ENCODE measurements around the gene NAIP. TPM values are rescaled to one million over a fixed set of nuclear protein-coding genes. Genes with fewer than 3 reads are reported as not detected.
"Not testable (repeated sequence)": the region's sequence is repeated elsewhere in the genome, so short reads cannot be mapped to it uniquely, and the experiment has no call there.

The NAIP gene
- total and polyA plus RNA-seq, 2 of the 4 experiments (the other 2 are of a cell fraction) = 1.3 to 2.2 TPM

- H4K8ac ChIP-seq (ENCODE audit: low read depth in 2 of 2, low read length in 2 of 2); H4K5ac ChIP-seq (ENCODE audit: low read depth, low read length); H3K27ac ChIP-seq (ENCODE audit: insufficient read depth, low read length); H3K79me1 ChIP-seq (ENCODE audit: low read depth in 1 of 2, low read length in 2 of 2); H2AK5ac ChIP-seq (ENCODE audit: low read depth, low read length); H2BK15ac ChIP-seq (ENCODE audit: low read depth, low read length); BruUV-seq (replicated peaks); intact Hi-C loops (cut with micrococcal nuclease); H4K20me1 ChIP-seq (ENCODE audit: insufficient read depth, low read length); H3K4me1 ChIP-seq (ENCODE audit: control insufficient read depth, insufficient read depth, low read length); ATAC-seq (ENCODE audit: low read depth); H3K4me3 ChIP-seq (ENCODE audit: insufficient read depth, low read depth, low read length); H3K23ac ChIP-seq (ENCODE audit: low read depth, low read length); H2AK9ac ChIP-seq (replicated peaks; ENCODE audit: low read depth, low read length, poor library complexity); H3K4me2 ChIP-seq (ENCODE audit: low read depth, low read length); POLR2A ChIA-PET (ENCODE audit: unreplicated experiment); DNase-seq; H3K9me1 ChIP-seq (ENCODE audit: insufficient read depth, low read length); H2BK5ac ChIP-seq (ENCODE audit: low read depth, low read length, poor library complexity, severe bottlenecking); H2AFZ ChIP-seq (replicated peaks; ENCODE audit: low read length, poor library complexity); dilution Hi-C loops (cut with HindIII; ENCODE audit: low sequenced_read_pairs, unreplicated experiment); in situ Hi-C loops (cut with MboI; ENCODE audit: low sequenced_read_pairs); H3K27me3 ChIP-seq (ENCODE audit: control insufficient read depth, insufficient read depth, low read length); H3K9me3 ChIP-seq (ENCODE audit: control insufficient read depth, insufficient read depth, low read length); H2BK120ac ChIP-seq (ENCODE audit: low read depth, low read length); H4K91ac ChIP-seq (ENCODE audit: insufficient read depth, low read depth, low read length); H3K18ac ChIP-seq (ENCODE audit: low read depth, low read length); H3K36me3 ChIP-seq (ENCODE audit: control insufficient read depth, insufficient read depth, low read length); H3K56ac ChIP-seq (ENCODE audit: extremely low read depth, insufficient read depth, low read length); H3K9ac ChIP-seq (ENCODE audit: low read depth, low read length); H3K4ac ChIP-seq (ENCODE audit: low read depth, low read length); CTCF ChIA-PET; H3K14ac ChIP-seq (replicated peaks; ENCODE audit: low read depth, low read length); H2BK20ac ChIP-seq (ENCODE audit: low read depth, low read length): not testable (repeated sequence)
- no CpG with 5 or more reads among the region's 1 CpG for whole genome bisulfite sequencing, 2 experiments (ENCODE audit: extremely low coverage in 2 of 2, insufficient read length in 1 of 2)
These were observed 36.2 kb upstream of the NAIP start for GRCh38 chr5:71061322-71061721.

DNA sequence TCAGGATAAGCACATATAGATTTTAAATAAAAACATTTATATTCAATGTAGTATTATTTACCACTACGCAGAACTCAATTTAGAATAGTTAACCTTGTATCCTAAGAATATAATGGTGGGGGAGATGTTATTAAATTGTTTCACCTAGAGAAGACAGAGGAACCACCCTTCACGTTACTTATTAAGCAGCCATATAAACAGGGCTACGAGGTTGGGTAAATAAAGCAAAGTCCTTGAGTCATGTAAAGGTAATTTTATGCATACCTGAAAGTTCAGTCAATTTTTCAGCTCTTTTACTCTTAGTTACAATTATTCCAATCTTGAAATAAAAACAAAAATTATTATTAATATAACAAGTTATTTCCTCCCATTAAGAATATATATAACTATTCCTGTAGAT is 34.3 kb upstream of the NAIP start:
- not testable (repeated sequence) for H3K14ac ChIP-seq (replicated peaks; ENCODE audit: low read depth, low read length); DNase-seq

More for the DNA sequence above, 34.3 kb upstream of the NAIP start:
- H2AFZ ChIP-seq (replicated peaks; ENCODE audit: low read length, poor library complexity); POLR2A ChIA-PET (ENCODE audit: unreplicated experiment); H2AK9ac ChIP-seq (replicated peaks; ENCODE audit: low read depth, low read length, poor library complexity); H4K20me1 ChIP-seq (ENCODE audit: insufficient read depth, low read length); H3K4ac ChIP-seq (ENCODE audit: low read depth, low read length); H2AK5ac ChIP-seq (ENCODE audit: low read depth, low read length); CTCF ChIA-PET; H3K36me3 ChIP-seq (ENCODE audit: control insufficient read depth, insufficient read depth, low read length); BruUV-seq (replicated peaks); H3K56ac ChIP-seq (ENCODE audit: extremely low read depth, insufficient read depth, low read length); H2BK15ac ChIP-seq (ENCODE audit: low read depth, low read length); H3K9me1 ChIP-seq (ENCODE audit: insufficient read depth, low read length); H3K4me2 ChIP-seq (ENCODE audit: low read depth, low read length); H2BK120ac ChIP-seq (ENCODE audit: low read depth, low read length); dilution Hi-C loops (cut with HindIII; ENCODE audit: low sequenced_read_pairs, unreplicated experiment); H3K27ac ChIP-seq (ENCODE audit: insufficient read depth, low read length); H2BK20ac ChIP-seq (ENCODE audit: low read depth, low read length); H3K4me3 ChIP-seq (ENCODE audit: insufficient read depth, low read depth, low read length); H3K4me1 ChIP-seq (ENCODE audit: control insufficient read depth, insufficient read depth, low read length); H3K27me3 ChIP-seq (ENCODE audit: control insufficient read depth, insufficient read depth, low read length); in situ Hi-C loops (cut with MboI; ENCODE audit: low sequenced_read_pairs); H4K5ac ChIP-seq (ENCODE audit: low read depth, low read length); ATAC-seq (ENCODE audit: low read depth); H3K23ac ChIP-seq (ENCODE audit: low read depth, low read length); H3K9ac ChIP-seq (ENCODE audit: low read depth, low read length); H3K79me1 ChIP-seq (ENCODE audit: low read depth in 1 of 2, low read length in 2 of 2); H3K9me3 ChIP-seq (ENCODE audit: control insufficient read depth, insufficient read depth, low read length); intact Hi-C loops (cut with micrococcal nuclease); H4K91ac ChIP-seq (ENCODE audit: insufficient read depth, low read depth, low read length); H3K18ac ChIP-seq (ENCODE audit: low read depth, low read length); H2BK5ac ChIP-seq (ENCODE audit: low read depth, low read length, poor library complexity, severe bottlenecking); H4K8ac ChIP-seq (ENCODE audit: low read depth in 2 of 2, low read length in 2 of 2): not testable (repeated sequence)
- no CpG with 5 or more reads among the region's 3 CpGs for WGBS, 2 experiments (ENCODE audit: extremely low coverage in 2 of 2, insufficient read length in 1 of 2)

Measured in IMR-90 (cell line).